HEK293 (cell line): Measurements from ENCODE around the gene MCOLN1.
A peak's percentile ranks its signal among the peaks of the same experiment; 100 is the strongest.

Source experiments
- BCL6B ChIP-seq: fragments of 450-650 bp; formaldehyde crosslinking; IDR thresholded peaks from 2 replicates; pipeline ENCODE4 v1.5.1; 2017; ENCODE audit warnings: missing biosample characterization, missing genetic modification characterization
- KLF17 ChIP-seq: fragments of 450-650 bp; formaldehyde crosslinking; IDR thresholded peaks from 2 replicates; pipeline ENCODE4 v1.5.1; 2016; ENCODE audit warnings: missing biosample characterization, missing genetic modification characterization
- MYNN ChIP-seq: fragments of 450-650 bp; formaldehyde crosslinking; IDR thresholded peaks from 2 replicates; pipeline ENCODE4 v1.5.1; 2016; ENCODE audit warnings: missing biosample characterization, missing genetic modification characterization, borderline replicate concordance
- PATZ1 ChIP-seq: fragments of 450-650 bp; formaldehyde crosslinking; IDR thresholded peaks from 2 replicates; pipeline ENCODE4 v1.5.1; 2016; ENCODE audit warnings: missing biosample characterization, missing genetic modification characterization
- PRDM1 ChIP-seq: fragments of 450-650 bp; formaldehyde crosslinking; IDR thresholded peaks from 2 replicates; pipeline ENCODE4; 2016; ENCODE audit warnings: missing biosample characterization, missing genetic modification characterization
- PRDM4 ChIP-seq: fragments of 450-650 bp; formaldehyde crosslinking; IDR thresholded peaks from 2 replicates; pipeline ENCODE4 v1.5.1; 2017; ENCODE audit warnings: missing biosample characterization, missing genetic modification characterization
- SCRT2 ChIP-seq: fragments of 450-650 bp; formaldehyde crosslinking; IDR thresholded peaks from 2 replicates; pipeline ENCODE4 v1.5.1; 2016; ENCODE audit warnings: missing biosample characterization, missing genetic modification characterization
- SP2 ChIP-seq: fragments of 450-650 bp; formaldehyde crosslinking; IDR thresholded peaks from 2 replicates; pipeline ENCODE4 v1.5.1; 2016; ENCODE audit warnings: missing biosample characterization, missing genetic modification characterization
- TSHZ1 ChIP-seq: fragments of 450-650 bp; formaldehyde crosslinking; IDR thresholded peaks from 2 replicates; pipeline ENCODE4 v1.5.1; 2016; ENCODE audit warnings: missing biosample characterization, missing genetic modification characterization, borderline replicate concordance
- YY2 ChIP-seq: fragments of 450-650 bp; formaldehyde crosslinking; IDR thresholded peaks from 2 replicates; pipeline ENCODE4 v1.5.1; 2016; ENCODE audit warnings: missing biosample characterization, missing genetic modification characterization
- ZBTB48 ChIP-seq: fragments of 450-650 bp; formaldehyde crosslinking; IDR thresholded peaks from 2 replicates; pipeline ENCODE4 v1.5.1; 2016; ENCODE audit warnings: missing biosample characterization, missing genetic modification characterization
- ZBTB6 ChIP-seq: fragments of 450-650 bp; formaldehyde crosslinking; IDR thresholded peaks from 2 replicates; pipeline ENCODE4 v1.5.1; 2017; ENCODE audit warnings: missing biosample characterization, missing genetic modification characterization
- ZNF16 ChIP-seq: fragments of 450-650 bp; formaldehyde crosslinking; IDR thresholded peaks from 2 replicates; pipeline ENCODE4 v1.5.1; 2016; ENCODE audit warnings: low read depth, missing biosample characterization, missing genetic modification characterization
- ZNF23 ChIP-seq: fragments of 450-650 bp; formaldehyde crosslinking; IDR thresholded peaks from 2 replicates; pipeline ENCODE4 v1.5.1; 2016; ENCODE audit warnings: missing biosample characterization, missing genetic modification characterization, borderline replicate concordance
- ZNF24 ChIP-seq: fragments of 450-650 bp; formaldehyde crosslinking; IDR thresholded peaks from 2 replicates; pipeline ENCODE4 v1.5.1; 2016; ENCODE audit warnings: missing biosample characterization, missing genetic modification characterization
- ZNF324 ChIP-seq: fragments of 450-650 bp; formaldehyde crosslinking; IDR thresholded peaks from 2 replicates; pipeline ENCODE4 v1.5.1; 2016; ENCODE audit warnings: missing biosample characterization, missing genetic modification characterization
- ZNF341 ChIP-seq: fragments of 450-650 bp; formaldehyde crosslinking; IDR thresholded peaks from 2 replicates; pipeline ENCODE4; 2016; ENCODE audit warnings: low read depth, missing biosample characterization, missing genetic modification characterization
- ZNF426 ChIP-seq: fragments of 450-650 bp; formaldehyde crosslinking; IDR thresholded peaks from 2 replicates; pipeline ENCODE4 v1.5.1; 2017; ENCODE audit warnings: missing biosample characterization, missing genetic modification characterization, mild to moderate bottlenecking, inconsistent platforms, moderate library complexity
- ZNF501 ChIP-seq: fragments of 450-650 bp; formaldehyde crosslinking; IDR thresholded peaks from 2 replicates; pipeline ENCODE4 v1.5.1; 2016; ENCODE audit warnings: missing biosample characterization, missing genetic modification characterization
- ZNF544 ChIP-seq: fragments of 450-650 bp; formaldehyde crosslinking; IDR thresholded peaks from 2 replicates; pipeline ENCODE4 v1.5.0; 2017; ENCODE audit warnings: missing biosample characterization, missing genetic modification characterization
- ZNF585B ChIP-seq: fragments of 450-650 bp; formaldehyde crosslinking; IDR thresholded peaks from 2 replicates; pipeline ENCODE4 v1.5.1; 2016; ENCODE audit warnings: missing biosample characterization, missing genetic modification characterization
- ZNF621 ChIP-seq: fragments of 450-650 bp; formaldehyde crosslinking; IDR thresholded peaks from 2 replicates; pipeline ENCODE4 v1.5.1; 2017; ENCODE audit warnings: missing biosample characterization, missing genetic modification characterization
- ZNF677 ChIP-seq: fragments of 450-650 bp; IDR thresholded peaks from 2 replicates; pipeline ENCODE4 v1.5.0; 2018; ENCODE audit warnings: missing biosample characterization, mild to moderate bottlenecking, missing genetic modification characterization, moderate library complexity
- ZNF768 ChIP-seq: fragments of 450-650 bp; formaldehyde crosslinking; IDR thresholded peaks from 2 replicates; pipeline ENCODE4 v1.5.1; 2018; ENCODE audit warnings: missing biosample characterization, mild to moderate bottlenecking, missing genetic modification characterization
- ZNF843 ChIP-seq: fragments of 450-650 bp; formaldehyde crosslinking; IDR thresholded peaks from 2 replicates; pipeline ENCODE4 v1.5.1; 2016; ENCODE audit warnings: missing biosample characterization, missing genetic modification characterization
- ZSCAN4 ChIP-seq: fragments of 450-650 bp; formaldehyde crosslinking; IDR thresholded peaks from 2 replicates; pipeline ENCODE4 v1.5.1; 2017; ENCODE audit warnings: missing biosample characterization, missing genetic modification characterization

Gene MCOLN1

GRCh38 chr19:7522072-7522922 is at the start of gene MCOLN1 (continued):
- TF ChIP-seq PRDM4 (tag by site-specific recombination): peak; percentile 76
- TF ChIP-seq ZNF16 (tag by site-specific recombination): no peak
- peak; percentile 94 for TF ChIP-seq KLF17 (tag by site-specific recombination)
- TF ChIP-seq MYNN (tag by site-specific recombination): no peak
- TF ChIP-seq ZNF544 (tag by site-specific recombination): no peak
- TF ChIP-seq ZBTB6: peak; percentile 77; the same call in 1 of the 2 replicates
- TF ChIP-seq ZBTB48 (tag by site-specific recombination): peak; percentile 90
- TF ChIP-seq ZNF621 (tag by site-specific recombination): no peak
- peak; percentile 75 for TF ChIP-seq TSHZ1 (tag by site-specific recombination)
- 0 out of 2 replicates have a peak, but pooled peaks have one; percentile 5 for TF ChIP-seq ZNF768 (tag by site-specific recombination)
- TF ChIP-seq ZNF24 (tag by site-specific recombination): peak; percentile 92
- 0 out of 2 replicates have a peak, but pooled peaks have one; percentile 22 for TF ChIP-seq PRDM1 (tag by site-specific recombination)
- TF ChIP-seq BCL6B (tag by site-specific recombination): no peak
- peak; percentile 90; the same call in 1 of the 2 replicates for TF ChIP-seq ZNF501 (tag by site-specific recombination)
- peak; percentile 71; the same call in 1 of the 2 replicates for TF ChIP-seq YY2
- peak; percentile 48 for TF ChIP-seq SCRT2 (tag by site-specific recombination)
- no peak for TF ChIP-seq ZNF426
- peak; percentile 61; the same call in 1 of the 2 replicates for TF ChIP-seq PATZ1 (tag by site-specific recombination)
- TF ChIP-seq ZNF23 (tag by site-specific recombination): no peak
- peak; percentile 91 for TF ChIP-seq ZNF341 (tag by site-specific recombination)
- TF ChIP-seq SP2: peak; percentile 88
- TF ChIP-seq ZNF585B (tag by site-specific recombination): no peak
- peak; percentile 98 for TF ChIP-seq ZNF324 (tag by site-specific recombination)
- TF ChIP-seq ZSCAN4 (tag by site-specific recombination): peak; percentile 44; the same call in 1 of the 2 replicates
- TF ChIP-seq ZNF677 (tag by site-specific recombination): peak; percentile 33; the same call in 1 of the 2 replicates
- TF ChIP-seq ZNF843 (tag by site-specific recombination): peak; percentile 86
